Tibial nerve (tissue), 3 donors: Measurements from ENCODE around the gene KIF6.

Experiments used
- POLR2A ChIP-seq, 2 donors: fragments of 450-650 bp; IDR thresholded peaks; one replicate each; pipeline ENCODE4 v1.6.1; 2017; ENCODE audit warnings: antibody characterized with exemption in 2 of 2, mild to moderate bottlenecking in 2 of 2, moderate library complexity in 2 of 2
- TF ChIP-seq, protein P1 (sequence below), 5 experiments: fragments of 200-600 bp in 3 of 5; fragments of 450-650 bp in 2 of 5; sonication (generic) in 3 of 5; IDR thresholded peaks; one replicate each; pipeline ENCODE4 v1.5.1; 2016 to 2019; ENCODE audit warnings: antibody characterized with exemption in 5 of 5, mild to moderate bottlenecking in 3 of 5, moderate library complexity in 2 of 5

DNA sequence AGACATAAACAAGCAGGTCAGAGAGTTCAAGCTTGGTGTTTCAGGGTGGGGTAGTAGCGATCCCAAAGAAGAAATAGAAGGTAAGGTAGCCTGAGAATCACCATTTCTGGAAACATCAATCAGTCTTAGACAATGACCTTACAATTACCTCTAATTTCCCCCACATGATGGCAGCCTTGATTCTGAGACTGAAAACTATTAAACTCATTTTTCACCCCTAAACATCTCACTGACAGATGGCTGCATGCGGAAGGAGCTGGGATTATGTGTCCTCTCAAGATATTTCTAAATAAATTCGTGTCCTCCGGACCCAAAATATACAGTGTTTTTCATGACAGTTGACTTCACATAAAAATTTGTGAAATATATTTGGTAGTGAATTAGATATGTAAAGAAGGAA lies 61.0 kb downstream of the KIF6 start:
- TF ChIP-seq, protein P1, sequence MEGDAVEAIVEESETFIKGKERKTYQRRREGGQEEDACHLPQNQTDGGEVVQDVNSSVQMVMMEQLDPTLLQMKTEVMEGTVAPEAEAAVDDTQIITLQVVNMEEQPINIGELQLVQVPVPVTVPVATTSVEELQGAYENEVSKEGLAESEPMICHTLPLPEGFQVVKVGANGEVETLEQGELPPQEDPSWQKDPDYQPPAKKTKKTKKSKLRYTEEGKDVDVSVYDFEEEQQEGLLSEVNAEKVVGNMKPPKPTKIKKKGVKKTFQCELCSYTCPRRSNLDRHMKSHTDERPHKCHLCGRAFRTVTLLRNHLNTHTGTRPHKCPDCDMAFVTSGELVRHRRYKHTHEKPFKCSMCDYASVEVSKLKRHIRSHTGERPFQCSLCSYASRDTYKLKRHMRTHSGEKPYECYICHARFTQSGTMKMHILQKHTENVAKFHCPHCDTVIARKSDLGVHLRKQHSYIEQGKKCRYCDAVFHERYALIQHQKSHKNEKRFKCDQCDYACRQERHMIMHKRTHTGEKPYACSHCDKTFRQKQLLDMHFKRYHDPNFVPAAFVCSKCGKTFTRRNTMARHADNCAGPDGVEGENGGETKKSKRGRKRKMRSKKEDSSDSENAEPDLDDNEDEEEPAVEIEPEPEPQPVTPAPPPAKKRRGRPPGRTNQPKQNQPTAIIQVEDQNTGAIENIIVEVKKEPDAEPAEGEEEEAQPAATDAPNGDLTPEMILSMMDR (IDR thresholded peaks at IDR 0.05): no peak
- TF ChIP-seq POLR2A (IDR thresholded peaks at IDR 0.05): no peak
